GM08714 (cell line): ENCODE results near the gene PIK3C2A.

Source experiments
- H3K4me3 ChIP-seq: fragments of 200-500 bp; sonication (Bioruptor generic); 2 replicates; pipeline ENCODE4 v1.5.1; 2014; ENCODE audit warnings: mild to moderate bottlenecking, low read length, inconsistent platforms
- ZNF274 ChIP-seq: IDR thresholded peaks from 2 replicates; pipeline ENCODE4 v1.6.1; 2012; ENCODE audit warnings: mild to moderate bottlenecking, low read depth, low read length

PIK3C2A gene

DNA sequence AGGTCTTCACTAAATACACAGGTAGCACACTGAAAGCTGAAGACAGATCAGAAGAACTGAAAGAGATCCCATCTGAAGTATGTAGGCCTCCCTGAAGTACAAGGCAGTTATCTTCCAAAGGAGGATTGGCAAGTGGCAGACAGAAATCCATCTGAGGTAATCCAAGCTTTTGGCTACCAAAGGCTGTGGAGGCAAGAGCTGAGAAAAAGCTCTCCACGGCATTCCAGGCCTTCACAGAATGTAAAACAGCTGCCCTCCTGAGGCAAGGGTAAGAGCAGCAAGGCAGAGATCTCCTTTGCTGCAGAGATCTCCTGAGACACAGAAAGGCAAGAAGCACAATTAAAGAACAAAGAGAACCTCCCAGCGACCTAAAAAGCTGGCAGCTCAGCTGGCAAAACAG, 19.1 kb downstream of the PIK3C2A start:
- no peak for TF ChIP-seq ZNF274
- H3K4me3 ChIP-seq: no peak overlapping the region

DNA sequence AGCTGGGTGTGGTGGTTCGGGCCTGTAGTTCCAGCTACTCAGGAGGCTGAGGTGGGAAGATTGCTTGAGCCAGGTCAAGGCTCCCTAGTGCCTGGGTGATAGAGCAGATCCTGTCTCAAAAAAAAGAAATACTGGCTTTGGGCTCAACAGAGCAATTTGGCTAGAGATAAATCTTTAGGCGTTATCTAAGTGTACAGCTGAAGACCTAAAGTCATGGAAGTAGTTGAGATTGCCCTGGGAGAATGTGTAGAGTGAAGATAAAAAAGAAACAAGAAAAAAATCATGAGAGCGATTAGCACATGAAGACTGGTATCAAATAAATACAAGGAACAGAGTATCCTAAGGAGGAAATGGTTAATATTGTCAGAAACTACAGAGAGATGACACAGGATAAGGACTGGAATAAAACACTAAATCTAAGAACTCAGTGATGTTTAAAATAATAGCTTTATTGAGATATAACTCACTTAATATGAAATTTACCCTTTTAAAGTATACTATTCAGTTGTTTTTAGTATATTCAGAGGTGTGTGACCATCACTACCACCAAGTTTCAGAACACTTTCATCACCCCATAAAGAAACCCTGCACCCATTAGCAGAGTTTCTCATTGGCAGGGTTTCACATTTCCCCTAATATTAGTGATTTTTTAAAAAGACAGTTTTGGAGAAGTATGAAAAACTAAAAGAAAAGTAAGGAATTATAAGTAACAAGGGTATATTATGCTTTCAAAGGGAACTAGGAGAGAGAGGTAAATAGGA, 20.7 kb downstream of the PIK3C2A start:
- no peak overlapping the region for H3K4me3 ChIP-seq
- TF ChIP-seq ZNF274: no peak

DNA sequence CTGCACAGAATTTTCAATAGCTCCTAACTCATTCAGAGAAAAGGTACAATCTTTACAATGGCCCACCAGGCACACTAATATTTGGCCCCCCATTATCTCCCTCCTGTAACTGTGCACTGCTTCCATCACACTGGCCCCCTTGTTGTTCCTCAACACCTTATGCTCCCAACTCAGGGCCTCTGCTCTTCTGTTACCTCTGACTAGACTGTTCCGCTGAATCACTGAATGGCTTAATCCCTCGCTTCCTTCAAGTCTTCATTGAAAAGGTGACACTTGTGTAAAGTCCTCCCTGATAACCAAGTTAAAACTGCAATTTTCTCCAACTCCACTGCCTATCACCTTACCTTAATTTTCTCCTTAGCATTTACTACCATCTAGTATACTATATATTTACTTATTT, 21.8 kb downstream of the PIK3C2A start:
- no peak for TF ChIP-seq ZNF274
- H3K4me3 ChIP-seq: no peak overlapping the region

DNA sequence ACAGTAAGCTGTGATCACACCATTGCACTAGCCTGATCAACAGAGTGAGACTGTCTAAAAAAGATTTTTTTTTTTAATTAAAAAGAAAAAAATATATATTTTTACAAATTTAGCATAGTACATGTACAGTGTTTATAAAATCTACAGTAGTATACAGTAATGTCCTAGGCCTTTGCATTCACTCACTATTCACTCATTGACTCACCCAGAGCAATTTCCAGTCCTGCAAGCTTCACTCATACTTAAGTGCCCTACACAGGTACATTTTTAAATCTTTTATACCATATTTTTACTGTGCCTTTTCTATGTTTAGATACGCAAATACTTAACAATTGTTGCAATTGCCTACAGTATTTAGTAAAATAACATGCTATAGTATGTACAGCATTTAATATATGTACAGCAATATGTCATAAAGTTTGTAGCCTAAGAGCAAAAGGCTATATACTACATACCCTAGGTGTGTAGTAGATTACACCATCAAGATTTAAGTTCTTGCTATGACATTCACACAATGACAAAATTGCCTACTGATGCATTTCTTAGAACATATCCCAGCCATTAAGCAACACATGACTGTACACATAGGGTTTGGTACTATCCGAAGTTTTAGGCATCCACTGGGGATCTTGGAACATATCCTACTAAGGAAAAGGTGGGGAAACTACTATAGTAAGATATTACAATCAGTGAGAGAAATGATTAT, 22.8 kb downstream of the PIK3C2A start:
- TF ChIP-seq ZNF274: no peak
- no peak overlapping the region for H3K4me3 ChIP-seq

DNA sequence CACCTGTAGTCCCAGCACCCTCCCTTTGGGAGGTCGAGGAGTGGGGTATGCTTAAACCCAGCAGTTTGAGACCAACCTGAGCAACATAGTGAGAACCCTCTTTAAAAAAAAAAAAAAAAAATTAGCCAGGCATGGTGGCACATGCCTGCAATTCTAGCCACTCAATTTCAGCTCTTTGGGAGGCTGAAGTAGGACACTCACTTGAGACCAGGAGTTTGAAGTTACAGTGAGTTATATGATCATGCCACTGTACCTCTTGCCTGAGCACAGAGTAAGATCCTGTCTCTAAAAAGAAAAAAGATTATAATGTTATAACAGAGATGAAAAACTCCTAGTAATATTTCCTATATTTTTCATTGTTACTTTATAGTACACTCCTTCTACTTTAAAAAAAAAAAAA, 23.9 kb downstream of the PIK3C2A start:
- no peak for TF ChIP-seq ZNF274
- H3K4me3 ChIP-seq: no peak overlapping the region

DNA sequence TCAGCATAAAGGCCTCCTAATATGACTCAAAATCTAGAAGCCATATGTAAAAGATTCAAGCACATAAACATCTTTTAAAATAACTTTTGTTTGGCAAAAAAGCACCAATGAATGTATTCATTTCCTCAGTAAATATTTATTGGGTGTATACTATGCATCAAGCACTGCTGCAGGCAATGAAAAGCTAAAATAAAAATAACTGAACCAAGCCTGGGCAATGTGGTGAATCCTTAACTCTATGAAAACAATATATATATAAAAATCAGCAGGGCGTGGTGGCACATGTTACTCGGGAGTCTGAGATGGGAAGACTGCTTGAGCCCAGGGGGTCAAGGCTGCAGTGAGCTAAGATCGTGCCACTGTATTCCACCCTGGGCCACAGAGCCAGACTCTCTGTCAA, 27.8 kb downstream of the PIK3C2A start:
- TF ChIP-seq ZNF274: no peak
- no peak overlapping the region for H3K4me3 ChIP-seq

DNA sequence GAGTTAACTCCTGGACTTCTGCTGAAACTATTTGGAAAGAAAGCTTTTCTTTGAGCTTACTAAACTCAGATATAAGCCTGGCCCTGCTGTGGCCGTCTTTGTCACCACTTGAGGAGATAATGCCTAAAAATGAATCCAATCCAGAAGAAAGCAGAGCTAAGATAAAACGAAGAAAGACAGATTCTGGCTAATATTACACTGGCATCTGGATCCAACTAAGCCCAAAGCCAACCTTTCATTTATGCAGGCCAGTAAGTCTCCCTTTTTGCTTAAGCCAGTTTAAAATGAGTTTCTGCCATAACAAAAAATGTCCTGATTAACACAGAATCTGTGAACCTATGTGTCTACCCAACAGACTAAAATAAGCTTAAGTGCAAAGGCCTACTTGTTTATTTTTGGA, 34.5 kb downstream of the PIK3C2A start:
- no peak overlapping the region for H3K4me3 ChIP-seq

DNA sequence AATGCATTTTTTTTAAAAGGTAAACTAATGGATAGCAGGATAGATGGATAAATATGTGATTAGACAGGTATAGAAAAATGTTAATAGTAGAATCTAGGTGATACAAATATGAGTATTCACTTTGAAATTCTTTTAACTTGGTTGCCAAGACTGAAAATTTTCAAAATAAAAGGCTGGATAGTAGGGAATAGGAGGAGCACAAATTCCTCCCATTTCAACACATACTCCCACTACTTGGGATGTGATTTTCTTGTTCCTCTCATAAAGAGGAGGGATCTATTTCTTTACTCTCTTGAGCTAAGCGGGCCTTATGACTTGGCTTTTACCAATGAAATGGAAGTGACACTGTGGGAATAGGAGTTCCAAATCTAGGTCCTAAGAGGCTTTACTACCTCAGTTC, 35.9 kb downstream of the PIK3C2A start:
- no peak overlapping the region for H3K4me3 ChIP-seq
- no peak for TF ChIP-seq ZNF274

More for the DNA sequence above, 34.5 kb downstream of the PIK3C2A start:
- no peak for TF ChIP-seq ZNF274

DNA sequence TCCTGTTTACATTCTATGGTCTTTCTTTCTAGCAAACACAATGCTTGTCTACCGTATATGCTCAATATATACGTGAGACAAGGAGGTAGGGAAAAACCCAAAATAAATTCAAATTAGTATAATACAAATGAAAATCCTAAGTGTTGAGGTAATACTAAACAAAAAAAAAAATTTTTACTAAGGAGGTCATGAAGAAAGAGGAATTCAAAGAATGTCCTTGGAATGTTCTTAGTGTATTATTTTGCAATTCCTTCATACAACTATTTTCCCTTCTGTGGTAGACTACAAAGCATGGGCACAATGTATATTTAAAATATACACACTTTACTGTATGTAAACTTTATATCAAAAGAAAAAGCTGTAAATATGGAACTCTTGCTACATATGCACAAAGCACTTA, 36.4 kb downstream of the PIK3C2A start:
- TF ChIP-seq ZNF274: no peak
- H3K4me3 ChIP-seq: no peak overlapping the region

DNA sequence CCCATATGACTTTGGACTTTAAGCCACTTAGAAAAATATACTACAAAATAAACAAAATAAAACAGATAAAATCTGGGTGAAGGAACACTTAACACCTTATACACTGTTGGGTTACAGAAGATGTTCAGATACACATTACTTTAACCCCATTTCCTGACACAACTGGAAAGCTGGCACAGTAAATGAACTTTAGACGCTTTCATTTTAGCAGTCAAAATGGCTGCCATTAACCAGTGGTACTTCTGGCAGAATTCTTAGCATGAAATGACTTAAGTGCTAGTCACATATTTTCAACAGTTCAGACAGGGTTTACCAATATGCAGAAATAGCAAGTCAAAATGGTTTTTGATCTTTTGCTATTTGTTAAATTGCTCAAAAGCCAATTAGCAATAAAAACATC, 37.9 kb downstream of the PIK3C2A start:
- TF ChIP-seq ZNF274: no peak
- no peak overlapping the region for H3K4me3 ChIP-seq

DNA sequence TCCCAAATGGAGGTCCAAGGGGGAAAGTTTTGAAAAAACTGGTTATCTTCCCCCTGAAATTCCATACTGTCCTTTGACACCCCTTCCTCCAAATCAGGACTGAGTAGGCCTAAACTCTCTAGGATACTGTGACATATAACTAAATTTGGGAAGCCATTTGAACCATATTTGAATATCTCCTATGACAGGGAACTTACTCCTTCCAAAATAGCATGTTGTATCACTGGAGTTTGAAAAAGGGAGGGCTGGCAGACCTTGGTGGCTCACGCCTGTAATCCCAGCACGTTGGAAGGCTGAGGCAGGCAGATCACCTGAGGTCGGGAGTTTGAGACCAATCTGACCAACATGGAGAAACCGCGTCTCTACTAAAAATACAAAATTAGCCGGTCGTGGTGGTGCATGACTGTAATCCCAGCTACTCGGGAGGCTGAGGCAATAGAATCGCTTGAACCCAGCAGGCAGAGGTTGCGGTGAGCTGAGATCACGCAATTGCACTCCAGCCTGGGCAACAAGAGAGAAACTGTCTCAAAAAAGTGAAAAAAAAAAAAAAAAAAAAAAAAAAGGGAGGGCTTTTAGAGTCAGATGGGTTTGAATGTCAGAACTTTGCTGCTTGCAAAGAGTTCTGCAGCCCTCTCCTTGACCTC, 42.4 kb downstream of the PIK3C2A start:
- no peak for TF ChIP-seq ZNF274
- H3K4me3 ChIP-seq: no peak overlapping the region

DNA sequence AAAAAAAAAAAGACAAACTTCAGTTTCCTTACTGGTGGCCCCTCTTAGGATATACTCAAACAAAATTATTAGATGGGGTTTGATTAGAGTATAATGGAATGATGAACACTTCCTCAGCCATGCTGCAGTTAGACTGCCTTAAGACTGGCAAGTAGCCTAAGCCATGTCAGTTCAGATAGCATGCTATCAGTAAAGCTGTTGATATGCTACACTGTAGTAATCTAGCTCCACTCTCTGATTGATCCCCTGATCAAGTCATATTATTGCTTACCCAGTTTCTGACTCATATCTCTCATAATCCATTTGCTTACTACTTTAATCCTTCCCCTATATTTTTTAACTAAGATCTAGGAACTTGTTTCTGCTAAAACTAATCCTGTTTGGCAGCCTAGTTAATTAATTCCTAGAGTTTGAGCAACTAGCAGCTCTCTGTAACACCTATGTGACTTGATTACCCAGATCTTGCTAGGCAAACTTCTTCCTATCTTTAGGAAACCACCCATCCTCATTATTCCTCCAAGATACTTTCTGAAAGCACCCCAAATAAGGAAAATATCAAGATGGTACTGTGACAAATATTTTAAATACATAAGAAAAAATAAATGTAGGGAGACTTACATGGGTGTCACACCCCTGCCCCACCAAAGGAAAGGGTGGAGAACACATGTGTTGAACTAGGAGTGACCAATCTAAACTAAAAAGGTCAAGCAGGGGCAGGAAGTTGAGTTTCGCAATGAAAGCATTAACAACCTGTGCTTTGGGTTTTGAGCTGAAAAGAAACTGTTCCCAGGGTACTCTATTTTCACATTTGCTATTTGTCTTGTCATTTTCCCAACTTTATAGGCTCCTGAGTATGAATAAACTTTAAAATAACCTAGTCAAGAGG, 43.2 kb downstream of the PIK3C2A start:
- no peak for TF ChIP-seq ZNF274
- H3K4me3 ChIP-seq: no peak overlapping the region

DNA sequence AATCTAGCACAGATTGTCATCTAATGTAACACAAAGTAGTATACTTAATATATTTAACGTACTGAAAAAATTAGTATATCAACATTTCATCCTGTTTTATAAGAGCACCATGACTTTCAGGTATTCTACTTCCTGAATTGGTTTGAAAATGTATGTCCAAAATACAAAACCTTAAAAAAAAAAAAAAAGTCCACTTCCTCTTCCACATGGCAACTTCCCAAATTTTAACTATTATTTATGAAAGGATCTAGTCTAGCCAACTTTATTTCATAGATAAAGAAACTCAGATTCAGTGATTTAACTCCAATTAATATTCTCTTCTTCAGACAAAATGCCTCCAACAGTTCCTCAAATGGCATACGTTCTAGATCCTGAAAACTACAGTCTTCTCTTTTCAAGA, 44.0 kb downstream of the PIK3C2A start:
- no peak overlapping the region for H3K4me3 ChIP-seq
- no peak for TF ChIP-seq ZNF274

DNA sequence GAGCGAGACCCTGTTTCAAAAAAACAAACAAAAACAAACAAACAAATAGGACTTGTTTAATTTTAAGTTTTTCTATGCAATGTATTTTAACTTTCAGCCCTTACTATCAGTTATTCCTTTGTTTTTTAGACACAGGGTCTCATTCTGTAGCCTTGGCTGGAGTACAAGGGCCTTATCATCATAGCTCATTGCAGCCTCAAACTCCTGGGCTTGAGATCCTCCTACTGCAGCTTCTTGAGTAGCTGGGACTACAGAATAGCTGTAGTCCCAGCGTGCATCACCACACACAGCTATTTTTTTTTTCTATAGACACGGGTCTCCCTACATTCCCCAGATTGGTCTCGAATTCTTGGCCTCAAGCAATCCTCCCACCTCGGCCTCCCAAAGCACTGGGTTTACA, 44.5 kb downstream of the PIK3C2A start:
- no peak for TF ChIP-seq ZNF274
- no peak overlapping the region for H3K4me3 ChIP-seq
